ENCODE results near the gene PCSK4.

- TF ChIP-seq, protein P1, sequence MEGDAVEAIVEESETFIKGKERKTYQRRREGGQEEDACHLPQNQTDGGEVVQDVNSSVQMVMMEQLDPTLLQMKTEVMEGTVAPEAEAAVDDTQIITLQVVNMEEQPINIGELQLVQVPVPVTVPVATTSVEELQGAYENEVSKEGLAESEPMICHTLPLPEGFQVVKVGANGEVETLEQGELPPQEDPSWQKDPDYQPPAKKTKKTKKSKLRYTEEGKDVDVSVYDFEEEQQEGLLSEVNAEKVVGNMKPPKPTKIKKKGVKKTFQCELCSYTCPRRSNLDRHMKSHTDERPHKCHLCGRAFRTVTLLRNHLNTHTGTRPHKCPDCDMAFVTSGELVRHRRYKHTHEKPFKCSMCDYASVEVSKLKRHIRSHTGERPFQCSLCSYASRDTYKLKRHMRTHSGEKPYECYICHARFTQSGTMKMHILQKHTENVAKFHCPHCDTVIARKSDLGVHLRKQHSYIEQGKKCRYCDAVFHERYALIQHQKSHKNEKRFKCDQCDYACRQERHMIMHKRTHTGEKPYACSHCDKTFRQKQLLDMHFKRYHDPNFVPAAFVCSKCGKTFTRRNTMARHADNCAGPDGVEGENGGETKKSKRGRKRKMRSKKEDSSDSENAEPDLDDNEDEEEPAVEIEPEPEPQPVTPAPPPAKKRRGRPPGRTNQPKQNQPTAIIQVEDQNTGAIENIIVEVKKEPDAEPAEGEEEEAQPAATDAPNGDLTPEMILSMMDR (IDR thresholded peaks at IDR 0.05): no peak
- TF ChIP-seq, protein P2, sequence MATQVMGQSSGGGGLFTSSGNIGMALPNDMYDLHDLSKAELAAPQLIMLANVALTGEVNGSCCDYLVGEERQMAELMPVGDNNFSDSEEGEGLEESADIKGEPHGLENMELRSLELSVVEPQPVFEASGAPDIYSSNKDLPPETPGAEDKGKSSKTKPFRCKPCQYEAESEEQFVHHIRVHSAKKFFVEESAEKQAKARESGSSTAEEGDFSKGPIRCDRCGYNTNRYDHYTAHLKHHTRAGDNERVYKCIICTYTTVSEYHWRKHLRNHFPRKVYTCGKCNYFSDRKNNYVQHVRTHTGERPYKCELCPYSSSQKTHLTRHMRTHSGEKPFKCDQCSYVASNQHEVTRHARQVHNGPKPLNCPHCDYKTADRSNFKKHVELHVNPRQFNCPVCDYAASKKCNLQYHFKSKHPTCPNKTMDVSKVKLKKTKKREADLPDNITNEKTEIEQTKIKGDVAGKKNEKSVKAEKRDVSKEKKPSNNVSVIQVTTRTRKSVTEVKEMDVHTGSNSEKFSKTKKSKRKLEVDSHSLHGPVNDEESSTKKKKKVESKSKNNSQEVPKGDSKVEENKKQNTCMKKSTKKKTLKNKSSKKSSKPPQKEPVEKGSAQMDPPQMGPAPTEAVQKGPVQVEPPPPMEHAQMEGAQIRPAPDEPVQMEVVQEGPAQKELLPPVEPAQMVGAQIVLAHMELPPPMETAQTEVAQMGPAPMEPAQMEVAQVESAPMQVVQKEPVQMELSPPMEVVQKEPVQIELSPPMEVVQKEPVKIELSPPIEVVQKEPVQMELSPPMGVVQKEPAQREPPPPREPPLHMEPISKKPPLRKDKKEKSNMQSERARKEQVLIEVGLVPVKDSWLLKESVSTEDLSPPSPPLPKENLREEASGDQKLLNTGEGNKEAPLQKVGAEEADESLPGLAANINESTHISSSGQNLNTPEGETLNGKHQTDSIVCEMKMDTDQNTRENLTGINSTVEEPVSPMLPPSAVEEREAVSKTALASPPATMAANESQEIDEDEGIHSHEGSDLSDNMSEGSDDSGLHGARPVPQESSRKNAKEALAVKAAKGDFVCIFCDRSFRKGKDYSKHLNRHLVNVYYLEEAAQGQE (IDR thresholded peaks at IDR 0.05; ENCODE audit: insufficient read depth in 1 of 2, low read depth in 2 of 2, low read length in 1 of 2): no peak
- TF ChIP-seq POLR2AphosphoS5 (IDR thresholded peaks at IDR 0.05; ENCODE audit: low read depth, low read length): no peak
- no peak for TF ChIP-seq TCF7L2 (IDR thresholded peaks at IDR 0.05; ENCODE audit: low read depth, low read length)
Observed at GRCh38 chr19:1475751-1476437, 14.3 kb downstream of the PCSK4 start.

All from Panc1 (cell line).